ENCODE results near the gene WDR33.

- TF ChIP-seq POLR2A (IDR thresholded peaks at IDR 0.05) (no peak), EP300 (IDR thresholded peaks at IDR 0.05) (no peak), CTCF (IDR thresholded peaks at IDR 0.05) (no peak)
Observed at GRCh38 chr2:127715778-127716449, 95.1 kb downstream of the WDR33 start.

Data from tibial nerve (tissue), 4 donors.